NB4 (cell line): Measurements from ENCODE around the gene CACNA2D3.

Experiments used
- DNase-seq: peaks from one replicate; pipeline ENCODE4 v3.0.0; 2010; ENCODE audit warnings: low read depth
- H3K4me3 ChIP-seq: one replicate; pipeline ENCODE4 v1.5.1; 2011; ENCODE audit warnings: mild to moderate bottlenecking, low read depth, low read length, moderate library complexity
- MYC ChIP-seq: IDR thresholded peaks from 2 replicates; pipeline ENCODE4 v1.6.1; 2011; ENCODE audit warnings: low read depth, low read length
- POLR2A ChIP-seq: IDR thresholded peaks from 2 replicates; pipeline ENCODE4 v1.6.1; 2011; ENCODE audit warnings: mild to moderate bottlenecking; ENCODE audit not compliant: insufficient read length; ENCODE audit errors: extremely low read depth
- TF ChIP-seq, protein P1 (sequence below): IDR thresholded peaks from one replicate; pipeline ENCODE4 v1.5.1; 2012; ENCODE audit warnings: low read depth, low read length
- TF ChIP-seq, protein P2 (sequence below): IDR thresholded peaks from 2 replicates; pipeline ENCODE4 v1.6.1; 2011; ENCODE audit warnings: low read depth, low read length

CACNA2D3 gene

DNA sequence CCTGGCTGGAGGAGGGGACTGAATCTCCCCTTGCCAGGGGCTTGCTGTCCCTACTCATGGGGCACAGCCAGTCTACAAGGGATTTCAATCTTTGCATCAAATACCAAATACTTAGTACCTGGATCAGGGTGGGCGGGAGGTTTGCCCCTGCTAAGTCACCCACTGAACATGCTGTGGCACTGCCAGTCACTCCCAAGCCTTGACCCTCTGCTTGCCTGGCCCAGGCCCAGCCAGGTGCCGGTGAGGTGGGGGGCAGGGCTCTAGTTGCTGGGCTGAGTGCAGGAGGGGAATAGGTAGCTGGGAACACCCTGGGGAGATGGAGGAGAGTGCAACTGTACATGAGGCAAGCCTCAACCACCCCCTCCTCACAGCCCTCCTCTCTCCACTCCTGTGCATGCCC is 941.8 kb downstream of the CACNA2D3 start:
- no peak for DNase-seq
- no peak overlapping the region for H3K4me3 ChIP-seq
- TF ChIP-seq, protein P1, sequence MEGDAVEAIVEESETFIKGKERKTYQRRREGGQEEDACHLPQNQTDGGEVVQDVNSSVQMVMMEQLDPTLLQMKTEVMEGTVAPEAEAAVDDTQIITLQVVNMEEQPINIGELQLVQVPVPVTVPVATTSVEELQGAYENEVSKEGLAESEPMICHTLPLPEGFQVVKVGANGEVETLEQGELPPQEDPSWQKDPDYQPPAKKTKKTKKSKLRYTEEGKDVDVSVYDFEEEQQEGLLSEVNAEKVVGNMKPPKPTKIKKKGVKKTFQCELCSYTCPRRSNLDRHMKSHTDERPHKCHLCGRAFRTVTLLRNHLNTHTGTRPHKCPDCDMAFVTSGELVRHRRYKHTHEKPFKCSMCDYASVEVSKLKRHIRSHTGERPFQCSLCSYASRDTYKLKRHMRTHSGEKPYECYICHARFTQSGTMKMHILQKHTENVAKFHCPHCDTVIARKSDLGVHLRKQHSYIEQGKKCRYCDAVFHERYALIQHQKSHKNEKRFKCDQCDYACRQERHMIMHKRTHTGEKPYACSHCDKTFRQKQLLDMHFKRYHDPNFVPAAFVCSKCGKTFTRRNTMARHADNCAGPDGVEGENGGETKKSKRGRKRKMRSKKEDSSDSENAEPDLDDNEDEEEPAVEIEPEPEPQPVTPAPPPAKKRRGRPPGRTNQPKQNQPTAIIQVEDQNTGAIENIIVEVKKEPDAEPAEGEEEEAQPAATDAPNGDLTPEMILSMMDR = no peak
- TF ChIP-seq POLR2A = no peak
- TF ChIP-seq, protein P2, sequence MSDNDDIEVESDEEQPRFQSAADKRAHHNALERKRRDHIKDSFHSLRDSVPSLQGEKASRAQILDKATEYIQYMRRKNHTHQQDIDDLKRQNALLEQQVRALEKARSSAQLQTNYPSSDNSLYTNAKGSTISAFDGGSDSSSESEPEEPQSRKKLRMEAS = no peak
- TF ChIP-seq MYC = no peak

DNA sequence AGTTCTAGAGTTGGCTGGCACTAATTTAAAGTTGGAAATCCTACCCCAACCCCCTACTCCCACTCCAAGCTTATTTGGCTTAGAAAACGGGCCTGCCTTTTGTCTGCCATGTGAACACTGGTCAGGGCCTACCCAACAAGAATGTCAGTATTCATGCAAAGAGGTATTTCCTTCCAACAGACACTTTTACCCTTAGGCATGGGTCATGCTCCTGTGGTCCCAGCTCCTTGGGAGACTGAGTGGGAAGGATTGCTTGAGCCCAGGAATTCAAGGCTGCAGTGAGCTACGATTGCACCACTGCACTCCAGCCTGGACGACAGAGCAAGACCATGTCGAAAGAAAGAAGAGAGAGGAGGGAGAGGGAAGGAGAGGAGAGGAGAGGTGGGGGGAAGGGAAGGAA is 943.0 kb downstream of the CACNA2D3 start:
- TF ChIP-seq, protein P1 = no peak
- no peak for TF ChIP-seq MYC
- no peak for TF ChIP-seq POLR2A
- TF ChIP-seq, protein P2 = no peak
- no peak for DNase-seq
- no peak overlapping the region for H3K4me3 ChIP-seq

DNA sequence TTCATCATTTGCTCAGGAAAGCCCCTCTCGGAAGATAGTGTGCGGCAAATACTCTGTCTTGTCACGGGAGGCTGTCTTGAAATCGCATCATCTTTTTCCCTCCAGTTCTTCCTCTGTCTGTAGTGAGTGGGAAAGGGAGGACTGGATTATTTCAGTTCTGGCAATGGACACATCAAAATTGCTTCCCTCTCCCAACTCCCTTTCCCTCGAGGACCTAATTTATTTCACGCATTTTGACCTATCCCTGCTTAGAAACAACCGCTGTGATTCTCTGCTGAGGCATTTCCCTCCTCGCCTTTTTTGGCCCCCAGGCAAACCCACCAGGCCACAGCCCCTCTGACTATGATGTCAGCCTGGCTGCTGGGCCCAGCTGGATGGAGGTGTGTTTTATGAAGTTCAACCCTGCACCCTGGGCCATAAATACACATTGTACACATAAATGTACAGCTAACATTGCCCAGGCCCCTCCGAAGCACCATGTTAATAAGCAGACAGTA is 944.2 kb downstream of the CACNA2D3 start:
- no peak overlapping the region for H3K4me3 ChIP-seq
- TF ChIP-seq POLR2A (no peak), MYC (no peak)
- TF ChIP-seq, protein P2 = no peak
- TF ChIP-seq, protein P1 = no peak
- no peak for DNase-seq

DNA sequence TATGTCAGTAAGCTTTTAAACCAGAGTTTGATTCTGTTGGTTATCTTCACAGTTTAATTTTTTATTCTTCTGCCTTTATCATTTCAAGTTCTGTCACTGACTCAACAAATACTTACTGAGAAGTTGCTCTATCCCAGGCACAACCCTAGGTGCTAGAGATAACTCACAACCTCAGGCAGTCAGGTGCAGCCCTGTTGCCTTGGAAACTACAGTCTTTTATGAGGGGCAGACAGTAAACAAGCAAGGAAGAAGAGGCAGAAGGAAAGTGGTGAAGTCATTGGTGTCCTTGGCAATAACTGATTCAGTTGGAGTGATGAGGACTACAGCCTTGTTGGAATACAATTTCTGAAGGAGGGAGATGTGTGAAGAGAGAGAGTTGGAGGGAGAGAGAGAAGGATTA is 947.6 kb downstream of the CACNA2D3 start:
- no peak for DNase-seq
- no peak overlapping the region for H3K4me3 ChIP-seq
- TF ChIP-seq MYC (no peak), POLR2A (no peak)
- TF ChIP-seq, protein P1 = no peak
- TF ChIP-seq, protein P2 = no peak

DNA sequence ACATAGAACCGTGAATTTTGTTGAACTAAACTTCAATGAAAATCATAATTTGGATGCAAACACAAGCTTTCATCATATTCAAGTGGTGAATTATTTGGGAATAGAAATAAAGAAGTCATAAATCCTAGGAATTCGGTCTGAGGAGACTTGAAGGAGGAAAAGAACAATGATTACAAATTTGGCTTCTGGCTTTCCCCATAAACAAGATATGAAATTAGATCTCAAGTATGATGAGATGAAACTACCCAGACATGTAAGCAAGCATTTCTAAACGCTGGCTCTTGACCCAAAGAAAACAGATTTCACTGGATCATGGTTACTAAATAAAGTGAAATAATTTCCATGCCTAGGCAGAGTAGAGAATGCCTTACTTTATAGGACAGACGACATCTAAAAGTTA is 952.4 kb downstream of the CACNA2D3 start:
- H3K4me3 ChIP-seq = no peak overlapping the region
- no peak for DNase-seq
- TF ChIP-seq, protein P1 = no peak
- TF ChIP-seq POLR2A = no peak
- TF ChIP-seq, protein P2 = no peak

DNA sequence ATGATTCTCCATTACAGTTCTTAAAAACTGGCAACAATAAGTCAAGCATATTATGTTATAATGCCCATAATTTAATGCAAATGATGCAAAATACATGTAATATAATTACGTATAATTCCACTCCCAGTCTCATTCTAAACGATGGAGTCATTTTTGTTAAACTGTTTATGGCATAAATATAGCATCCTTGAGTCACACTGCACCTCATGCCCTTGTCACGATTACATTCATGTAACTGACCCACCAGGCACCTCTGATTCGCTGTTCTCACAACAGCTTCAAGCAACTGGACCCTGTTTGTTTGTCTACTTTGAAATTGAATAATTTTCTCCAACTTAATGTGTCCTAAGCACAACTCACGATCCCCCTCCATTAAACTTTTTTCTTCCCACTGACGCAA is 953.5 kb downstream of the CACNA2D3 start:
- no peak overlapping the region for H3K4me3 ChIP-seq
- TF ChIP-seq MYC = no peak
- no peak for TF ChIP-seq POLR2A
- TF ChIP-seq, protein P2 = no peak
- TF ChIP-seq, protein P1 = no peak
- DNase-seq = no peak
